B cell (primary cell): ENCODE results near the gene MARCHF3. TPM values are rescaled to one million over a fixed set of nuclear protein-coding genes. Genes with fewer than 3 reads are reported as not detected.
A peak's percentile ranks its signal among the peaks of the same experiment; 100 is the strongest.

Source experiments
- ATAC-seq: fragments of 200-7000 bp; cut with Tn5 transposase; one replicate; pipeline ENCODE4 v1.10.0; 2021; ENCODE audit warnings: low read depth, mild to moderate bottlenecking, moderate number of reproducible peaks, moderate library complexity
- CTCF ChIA-PET: fragments of 350-600 bp; sonication (Branson Sonifier 250); formaldehyde crosslinking; loops from one replicate; lab custom pipeline; 2021; ENCODE audit warnings: antibody characterized with exemption, inconsistent platforms; lab: Charles Lee
- POLR2A ChIA-PET: fragments of 350-600 bp; sonication (Branson Sonifier 250); formaldehyde crosslinking; loops from one replicate; lab custom pipeline; 2021; ENCODE audit warnings: antibody characterized with exemption; lab: Charles Lee
- DNase-seq: peaks from one replicate; pipeline ENCODE4 v3.0.0; 2013
- H2AFZ ChIP-seq: 2 replicates; pipeline ENCODE4 v1.6.1; 2012; ENCODE audit warnings: mild to moderate bottlenecking, low read depth, low read length; ENCODE audit not compliant: insufficient read depth, poor library complexity, severe bottlenecking
- H3K27ac ChIP-seq, 2 donors: 1 replicate in 1 of 2; 2 replicates in 1 of 2; pipeline ENCODE4 v1.5.1; 2012 to 2013; ENCODE audit warnings: low read length in 2 of 2, mild to moderate bottlenecking in 2 of 2, moderate library complexity in 1 of 2
- H3K27me3 ChIP-seq, 4 experiments: fragments of 200-600 bp in 1 of 4; sonication (generic) in 1 of 4; replicated peaks in 1 of 4; 1 replicate in 2 of 4; 2 replicates in 2 of 4; pipeline versions ENCODE4 v1.6.1 to v1.7.0; 2013 to 2016; ENCODE audit warnings: low read length in 3 of 4, mild to moderate bottlenecking in 2 of 4, mixed read lengths in 1 of 4, moderate library complexity in 1 of 4; ENCODE audit not compliant: insufficient read depth in 4 of 4, control insufficient read depth in 3 of 4; ENCODE audit errors: control extremely low read depth in 1 of 4
- H3K36me3 ChIP-seq, 2 experiments: replicated peaks in 1 of 2; 1 replicate in 1 of 2; 2 replicates in 1 of 2; pipeline versions ENCODE4 v1.6.1 to v1.7.1; 2013; ENCODE audit warnings: low read length in 1 of 2; ENCODE audit not compliant: insufficient read depth in 2 of 2, control insufficient read depth in 1 of 2; ENCODE audit errors: control extremely low read depth in 1 of 2, extremely low read depth in 1 of 2
- H3K4me1 ChIP-seq, 2 donors: fragments of 200-600 bp in 1 of 2; sonication (generic) in 1 of 2; 1 replicate in 1 of 2; 2 replicates in 1 of 2; pipeline versions ENCODE4 v1.5.1 to v1.6.1; 2013 to 2017; ENCODE audit warnings: low read length in 2 of 2; ENCODE audit not compliant: control insufficient read depth in 2 of 2, insufficient read depth in 2 of 2
- H3K4me2 ChIP-seq: replicated peaks from 2 replicates; pipeline ENCODE3; 2012; ENCODE audit warnings: mild to moderate bottlenecking, low read depth, low read length; ENCODE audit not compliant: poor library complexity, severe bottlenecking
- H3K4me3 ChIP-seq, 5 experiments: fragments of 200-600 bp in 1 of 5; sonication (generic) in 1 of 5; 1 replicate in 3 of 5; 2 replicates in 2 of 5; pipeline versions ENCODE4 v1.5.1 to v1.7.0; 2011 to 2016; ENCODE audit warnings: low read length in 4 of 5, mild to moderate bottlenecking in 4 of 5, low read depth in 2 of 5, control low read depth in 1 of 5, moderate library complexity in 1 of 5; ENCODE audit not compliant: insufficient read depth in 1 of 5; ENCODE audit errors: control extremely low read depth in 1 of 5, extremely low read depth in 1 of 5
- H3K79me2 ChIP-seq: fragments of 200-600 bp; sonication (generic); one replicate; pipeline ENCODE4 v1.6.0; 2016; ENCODE audit warnings: low read length; ENCODE audit not compliant: control insufficient read depth, insufficient read depth
- H3K9ac ChIP-seq: fragments of 200-600 bp; sonication (generic); 2 replicates; pipeline ENCODE4 v1.6.1; 2017; ENCODE audit warnings: mild to moderate bottlenecking, low read length, moderate library complexity
- H3K9me3 ChIP-seq, 3 donors: one replicate each; pipeline versions ENCODE4 v1.6.1 to v1.7.1; 2013; ENCODE audit warnings: low read length in 2 of 3; ENCODE audit not compliant: control insufficient read depth in 2 of 3, insufficient read depth in 1 of 3; ENCODE audit errors: control extremely low read depth in 1 of 3
- H4K20me1 ChIP-seq: 2 replicates; pipeline ENCODE4 v1.6.0; 2012; ENCODE audit warnings: mild to moderate bottlenecking, low read length; ENCODE audit not compliant: insufficient read depth, control insufficient read depth, poor library complexity, severe bottlenecking
- H3K27ac Mint-ChIP-seq: one replicate; pipeline ENCODE4 v1.8.0; 2021; ENCODE audit warnings: mixed read lengths
- H3K27me3 Mint-ChIP-seq: one replicate; pipeline ENCODE4 v1.8.0; 2021; ENCODE audit warnings: mixed read lengths
- H3K4me1 Mint-ChIP-seq: one replicate; pipeline ENCODE4 v1.8.0; 2021; ENCODE audit warnings: mixed read lengths
- H3K4me3 Mint-ChIP-seq: one replicate; pipeline ENCODE4 v1.8.0; 2021; ENCODE audit warnings: mixed read lengths
- H3K9me3 Mint-ChIP-seq: one replicate; pipeline ENCODE4 v1.8.0; 2022; ENCODE audit warnings: mixed read lengths; ENCODE audit not compliant: insufficient read depth
- EZH2 ChIP-seq: IDR thresholded peaks from 2 replicates; pipeline ENCODE4 v1.6.1; 2012; ENCODE audit warnings: borderline replicate concordance, low read depth, mild to moderate bottlenecking, moderate library complexity, low read length; ENCODE audit not compliant: insufficient read depth, poor library complexity, severe bottlenecking
- WGBS: methylation state at CpG from one replicate; pipeline ENCODE4 v1.1.5; 2013; ENCODE audit warnings: missing lambda C conversion rate; ENCODE audit not compliant: insufficient coverage; 5-methylcytosine and 5-hydroxymethylcytosine counted together
- intact Hi-C: fragments of 100-400 bp; cut with micrococcal nuclease; formaldehyde crosslinking; loops from one replicate; pipeline ENCODE4 v1.10.0; 2022
- polyA plus RNA-seq: library from polyadenylated mRNA; depleted of rRNA; stranded (reverse); fragments of >200 nt; gene quantifications from 2 replicates; pipeline ENCODE4 v1.2.3, GENCODE V29; 2012
- total RNA-seq, 2 donors: library from RNA; stranded (reverse); fragments of 120-200 nt in 1 of 2; gene quantifications; 1 replicate in 1 of 2; 2 replicates in 1 of 2; pipeline versions ENCODE4 v1.2.3 to v1.2.4, GENCODE V29; 2013 to 2022
- TF ChIP-seq, protein P1 (sequence below): fragments of 200-600 bp; IDR thresholded peaks from one replicate; pipeline ENCODE4 v1.8.0; 2022; ENCODE audit warnings: antibody characterized with exemption, mild to moderate bottlenecking

The MARCHF3 gene
- total and polyA plus RNA-seq, 2 donors (not counting 1 experiment from before 2014, with no cell fraction given): 31.6 to 35.0 TPM

GRCh38 chr5:126847456-126847820, 182.9 kb downstream of the MARCHF3 start:
- Mint-ChIP-seq H3K27me3 (no peaks in the 10 kb centered on the region), H3K4me1 (peaks cover 55% of the 10 kb centered on the region), H3K9me3 (no peaks in the 10 kb centered on the region), H3K27ac (peak overlapping the region; percentile 63), H3K4me3 (no peak overlapping the region)
- no peaks in the 10 kb centered on the region for H3K36me3 ChIP-seq
- ATAC-seq (no peak), DNase-seq (no peak)
- CTCF ChIA-PET: interaction anchor here (1.1 to 1.8 kb wide), 2 partner anchors 9 to 466 kb away, joined by 3 to 4 read pairs; no protein-coding TSS in a partner anchor
- H2AFZ ChIP-seq: no peak overlapping the region
- H3K27ac ChIP-seq: no peak overlapping the region
- no peaks in the 10 kb centered on the region for H4K20me1 ChIP-seq
- TF ChIP-seq EZH2: no peak
- TF ChIP-seq, protein P1, sequence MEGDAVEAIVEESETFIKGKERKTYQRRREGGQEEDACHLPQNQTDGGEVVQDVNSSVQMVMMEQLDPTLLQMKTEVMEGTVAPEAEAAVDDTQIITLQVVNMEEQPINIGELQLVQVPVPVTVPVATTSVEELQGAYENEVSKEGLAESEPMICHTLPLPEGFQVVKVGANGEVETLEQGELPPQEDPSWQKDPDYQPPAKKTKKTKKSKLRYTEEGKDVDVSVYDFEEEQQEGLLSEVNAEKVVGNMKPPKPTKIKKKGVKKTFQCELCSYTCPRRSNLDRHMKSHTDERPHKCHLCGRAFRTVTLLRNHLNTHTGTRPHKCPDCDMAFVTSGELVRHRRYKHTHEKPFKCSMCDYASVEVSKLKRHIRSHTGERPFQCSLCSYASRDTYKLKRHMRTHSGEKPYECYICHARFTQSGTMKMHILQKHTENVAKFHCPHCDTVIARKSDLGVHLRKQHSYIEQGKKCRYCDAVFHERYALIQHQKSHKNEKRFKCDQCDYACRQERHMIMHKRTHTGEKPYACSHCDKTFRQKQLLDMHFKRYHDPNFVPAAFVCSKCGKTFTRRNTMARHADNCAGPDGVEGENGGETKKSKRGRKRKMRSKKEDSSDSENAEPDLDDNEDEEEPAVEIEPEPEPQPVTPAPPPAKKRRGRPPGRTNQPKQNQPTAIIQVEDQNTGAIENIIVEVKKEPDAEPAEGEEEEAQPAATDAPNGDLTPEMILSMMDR: no peak
- no peak overlapping the region for H3K4me3 ChIP-seq
- no peaks in the 10 kb centered on the region for H3K9me3 ChIP-seq
- POLR2A ChIA-PET: no interaction called here
- 90% methylated on average over 4 of the region's 4 CpGs for WGBS
- H3K4me1 ChIP-seq: peaks cover 26 to 37% of the 10 kb centered on the region in 2 donors
- no peak overlapping the region for H3K9ac ChIP-seq
- H3K4me2 ChIP-seq: no peak overlapping the region
- intact Hi-C loops: no loop called here
- H3K27me3 ChIP-seq: no peaks in the 10 kb centered on the region
- H3K79me2 ChIP-seq: no peaks in the 10 kb centered on the region

DNA sequence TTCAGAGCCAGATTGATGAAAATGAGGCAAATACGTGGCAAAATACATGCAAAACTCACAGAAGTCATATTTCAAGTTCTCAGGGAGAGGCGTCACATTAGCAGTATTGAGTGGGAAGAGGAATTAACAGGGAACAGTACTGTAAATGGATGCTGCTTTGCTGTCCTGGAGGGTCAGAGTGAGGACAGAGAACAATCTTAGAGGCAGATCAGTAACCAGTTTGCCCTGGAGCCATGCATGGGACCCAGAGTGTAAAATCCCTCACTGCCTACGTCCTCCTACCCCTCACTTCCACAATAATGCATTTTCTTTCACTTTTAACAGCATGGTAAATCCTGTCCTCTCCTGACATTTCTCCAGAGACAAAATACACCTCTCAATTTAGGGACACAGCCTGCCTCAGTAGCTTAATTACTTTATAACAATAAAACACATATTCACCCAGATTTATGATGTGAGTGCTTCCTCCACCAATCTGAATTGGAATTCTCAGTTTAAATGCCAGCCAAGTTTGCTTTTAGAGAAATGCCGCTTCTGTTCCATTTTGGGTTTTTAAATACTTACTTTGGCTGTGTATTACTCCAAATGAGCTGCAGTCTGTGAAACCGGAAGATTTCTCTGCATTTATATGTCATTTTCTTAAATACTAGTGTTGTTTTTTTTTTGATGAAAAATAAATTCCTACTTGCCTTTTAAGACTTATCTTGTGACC, 183.5 kb downstream of the MARCHF3 start:
- intact Hi-C loops: no loop called here
- Mint-ChIP-seq H3K4me3 (peak overlapping the region; percentile 20), H3K4me1 (peaks cover 49% of the 10 kb centered on the region), H3K27ac (peak overlapping the region; percentile 63), H3K27me3 (no peaks in the 10 kb centered on the region), H3K9me3 (no peaks in the 10 kb centered on the region)
- peak overlapping the region; percentile 26 for H2AFZ ChIP-seq
- peak overlapping the region; percentile 89 for H3K27ac ChIP-seq
- H3K9ac ChIP-seq: no peak overlapping the region
- DNase-seq: no peak
- ChIA-PET POLR2A (no interaction called here), CTCF (interaction anchor here (1.1 to 1.8 kb wide), 2 partner anchors 9 to 467 kb away, joined by 3 to 4 read pairs; no protein-coding TSS in a partner anchor)
- H4K20me1 ChIP-seq: no peaks in the 10 kb centered on the region
- no peak overlapping the region for H3K4me2 ChIP-seq
- WGBS: 73% methylated on average over 1 of the region's 5 CpGs
- no peaks in the 10 kb centered on the region for H3K9me3 ChIP-seq
- H3K4me1 ChIP-seq: peaks cover 21 to 31% of the 10 kb centered on the region in 2 donors
- H3K27me3 ChIP-seq: no peaks in the 10 kb centered on the region
- ATAC-seq: no peak
- no peak overlapping the region for H3K4me3 ChIP-seq
- H3K36me3 ChIP-seq: no peaks in the 10 kb centered on the region
- TF ChIP-seq, protein P1: no peak
- no peak for TF ChIP-seq EZH2
- H3K79me2 ChIP-seq: no peaks in the 10 kb centered on the region
